HepG2 (cell line): ENCODE data around the gene RBMY1B. TPM values are rescaled to one million over a fixed set of nuclear protein-coding genes. Genes with fewer than 3 reads are reported as not detected.

Source experiments
- ATAC-seq: fragments of 200-7000 bp; cut with Tn5 transposase; 3 replicates; pipeline ENCODE4 v1.9.1; 2020; ENCODE audit warnings: mild to moderate bottlenecking, moderate library complexity
- BruUV-seq: library from RNA; stranded (reverse); fragments of 400-500 nt; replicated peaks from 2 replicates; lab custom pipeline; 2021; lab: Mats Ljungman, UMichigan
- CTCF ChIA-PET: fragments of 300-600 bp; formaldehyde crosslinking; extraction: SDS; loops from one replicate; lab custom pipeline; 2021; ENCODE audit warnings: low total read pairs, inconsistent platforms, low intra/inter-chr PET ratio; lab: Yijun Ruan, JAX
- POLR2A ChIA-PET: fragments of 350-600 bp; sonication (Branson Sonifier 250); formaldehyde crosslinking; loops from one replicate; lab custom pipeline; 2020; ENCODE audit warnings: antibody characterized with exemption, inconsistent platforms; lab: Yijun Ruan, JAX
- DNase-seq: peaks from one replicate; pipeline ENCODE4 v3.0.0-alpha.2; 2015; ENCODE audit warnings: low spot score
- FAIRE-seq: peaks from 3 replicates; lab custom pipeline; 2011; peaks lifted over from hg19 to GRCh38; lab: Jason Lieb, UNC
- H2AFZ ChIP-seq: one replicate; pipeline ENCODE4 v1.6.1; 2011; ENCODE audit warnings: low read length, inconsistent platforms
- H3K27ac ChIP-seq: fragments of 300-600 bp; 3 replicates; pipeline ENCODE4 v1.8.0; 2011; ENCODE audit warnings: mixed run types, mild to moderate bottlenecking, mixed read lengths, low read length, inconsistent platforms; ENCODE audit not compliant: insufficient read depth; ENCODE audit errors: extremely low read length
- H3K27me3 ChIP-seq, 2 experiments: fragments of 200-600 bp in 1 of 2; 2 replicates in 1 of 2; 3 replicates in 1 of 2; pipeline versions ENCODE4 v1.6.0 to v1.8.0; 2011; ENCODE audit warnings: low read length in 2 of 2, mild to moderate bottlenecking in 2 of 2, moderate library complexity in 2 of 2, inconsistent platforms in 1 of 2; ENCODE audit not compliant: insufficient read depth in 2 of 2, control insufficient read depth in 1 of 2
- H3K36me3 ChIP-seq, 2 experiments: fragments of 200-600 bp in 1 of 2; replicated peaks in 1 of 2; 2 replicates in 1 of 2; 3 replicates in 1 of 2; pipeline versions ENCODE4 v1.5.1 to v1.8.0; 2011; ENCODE audit warnings: low read length in 2 of 2, inconsistent platforms in 1 of 2; ENCODE audit not compliant: insufficient read depth in 2 of 2, control insufficient read depth in 1 of 2
- H3K4me1 ChIP-seq: 2 replicates; pipeline ENCODE4 v1.5.1; 2012; ENCODE audit warnings: low read length, inconsistent platforms; ENCODE audit not compliant: insufficient read depth
- H3K4me2 ChIP-seq: 2 replicates; pipeline ENCODE4 v1.6.0; 2011; ENCODE audit warnings: low read depth, low read length, inconsistent platforms
- H3K4me3 ChIP-seq, 3 experiments: fragments of 200-600 bp in 1 of 3; sonication (generic), shearing (Covaris generic) in 1 of 3; replicated peaks in 1 of 3; 2 replicates each; pipeline ENCODE4 v1.5.1; 2011 to 2016; ENCODE audit warnings: low read length in 3 of 3, inconsistent platforms in 2 of 3, low read depth in 2 of 3, mild to moderate bottlenecking in 2 of 3, control low read depth in 1 of 3, mixed read lengths in 1 of 3; ENCODE audit not compliant: insufficient read depth in 1 of 3
- H3K79me2 ChIP-seq: one replicate; pipeline ENCODE4 v1.6.1; 2011; ENCODE audit warnings: low read length, inconsistent platforms; ENCODE audit not compliant: insufficient read depth
- H3K9ac ChIP-seq: 2 replicates; pipeline ENCODE4 v1.6.0; 2011; ENCODE audit warnings: mild to moderate bottlenecking, low read depth, low read length, inconsistent platforms; ENCODE audit not compliant: insufficient read depth
- H3K9me3 ChIP-seq: 2 replicates; pipeline ENCODE4 v1.5.1; 2012; ENCODE audit warnings: mild to moderate bottlenecking, low read length
- H4K20me1 ChIP-seq: 2 replicates; pipeline ENCODE4 v1.6.0; 2011; ENCODE audit warnings: inconsistent platforms, mild to moderate bottlenecking, low read length, moderate library complexity; ENCODE audit not compliant: insufficient read depth
- DR1 ChIP-seq: sonication (generic); formaldehyde crosslinking; IDR thresholded peaks from 2 replicates; pipeline ENCODE4 v1.8.0; 2021; ENCODE audit warnings: mild to moderate bottlenecking, missing genetic modification reagents, inconsistent platforms
- HNF4G ChIP-seq, 2 experiments: sonication (generic) in 1 of 2; formaldehyde crosslinking in 1 of 2; IDR thresholded peaks; 2 replicates each; pipeline versions ENCODE4 v1.4.0 to v1.6.1; 2011 to 2020; ENCODE audit warnings: borderline replicate concordance in 2 of 2, low read depth in 2 of 2, mild to moderate bottlenecking in 2 of 2, low read length in 1 of 2, missing genetic modification reagents in 1 of 2, moderate library complexity in 1 of 2
- KLF12 ChIP-seq: sonication (generic); formaldehyde crosslinking; IDR thresholded peaks from 2 replicates; pipeline ENCODE4 v1.4.0; 2020; ENCODE audit warnings: missing genetic modification reagents, borderline replicate concordance
- MLLT10 ChIP-seq: sonication (generic); formaldehyde crosslinking; IDR thresholded peaks from 2 replicates; pipeline ENCODE4 v1.4.0; 2020; ENCODE audit warnings: missing genetic modification reagents
- MYNN ChIP-seq: sonication (generic); formaldehyde crosslinking; IDR thresholded peaks from 2 replicates; pipeline ENCODE4 v1.4.0; 2020; ENCODE audit warnings: mild to moderate bottlenecking, low read depth, missing genetic modification reagents
- REST ChIP-seq, 2 experiments: IDR thresholded peaks; 2 replicates each; pipeline ENCODE4 v1.6.1; 2011 to 2012; ENCODE audit warnings: low read length in 2 of 2, borderline replicate concordance in 1 of 2, low read depth in 1 of 2, mild to moderate bottlenecking in 1 of 2, moderate library complexity in 1 of 2
- SMAD9 ChIP-seq: sonication (generic); formaldehyde crosslinking; IDR thresholded peaks from 2 replicates; pipeline ENCODE4 v1.5.1; 2020; ENCODE audit warnings: mild to moderate bottlenecking, missing genetic modification reagents
- ZBTB39 ChIP-seq: sonication (generic); formaldehyde crosslinking; IDR thresholded peaks from 2 replicates; pipeline ENCODE4 v1.5.0; 2020; ENCODE audit warnings: missing genetic modification reagents
- ZNF121 ChIP-seq: sonication (generic); formaldehyde crosslinking; IDR thresholded peaks from 2 replicates; pipeline ENCODE4 v1.5.0; 2020; ENCODE audit warnings: mild to moderate bottlenecking, missing genetic modification reagents
- ZNF607 ChIP-seq: sonication (generic); formaldehyde crosslinking; IDR thresholded peaks from 2 replicates; pipeline ENCODE4 v1.5.1; 2020; ENCODE audit warnings: missing genetic modification reagents, mild to moderate bottlenecking, borderline replicate concordance
- ZNF782 ChIP-seq: sonication (generic); formaldehyde crosslinking; IDR thresholded peaks from 2 replicates; pipeline ENCODE4 v1.4.0; 2020; ENCODE audit warnings: missing genetic modification reagents, mild to moderate bottlenecking, borderline replicate concordance
- ZZZ3 ChIP-seq: sonication (generic); formaldehyde crosslinking; IDR thresholded peaks from 2 replicates; pipeline ENCODE4 v1.4.0; 2020; ENCODE audit warnings: missing genetic modification reagents, mild to moderate bottlenecking, borderline replicate concordance
- WGBS: methylation state at CpG from one replicate; pipeline ENCODE4 v1.1.6; 2017; ENCODE audit warnings: low lambda C conversion rate; 5-methylcytosine and 5-hydroxymethylcytosine counted together
- in situ Hi-C: cut with HindIII; loops from 2 replicates; pipeline ENCODE4 v1.10.0; 2017; ENCODE audit warnings: low pct_unique_long_range_greater_than_20kb; ENCODE audit not compliant: extremely low pct_ligation_motif_present
- intact Hi-C: fragments of 100-400 bp; cut with micrococcal nuclease; formaldehyde crosslinking; loops from one replicate; pipeline ENCODE4 v1.10.0; 2022; ENCODE audit not compliant: unreplicated experiment
- polyA plus RNA-seq, 8 experiments: library from polyadenylated mRNA; depleted of rRNA in 3 of 8; stranded (reverse) in 7 of 8; unstranded in 1 of 8; fragments of >200 nt; fragmentation: Illumina TruSeq in 4 of 8; extraction: Trizol in 4 of 8; gene quantifications; 2 replicates each; pipeline versions ENCODE4 v1.2.1 to v1.2.3, GENCODE V29; 2011 to 2016; ENCODE audit warnings: low read depth in 4 of 8, missing spikeins in 1 of 8, mixed read lengths in 1 of 8; ENCODE audit not compliant: insufficient read depth in 1 of 8
- total RNA-seq, 5 experiments: library from RNA; depleted of rRNA; stranded (reverse); fragments of >200 nt; fragmentation: Illumina TruSeq; extraction: Trizol; gene quantifications; 2 replicates each; pipeline ENCODE4 v1.2.3, GENCODE V29; 2016; ENCODE audit warnings: low read depth in 1 of 5
- TF ChIP-seq, protein P1 (sequence below): IDR thresholded peaks from 2 replicates; pipeline ENCODE4 v1.6.1; 2016; ENCODE audit warnings: missing compliant biosample characterization, missing genetic modification reagents, borderline replicate concordance

Gene RBMY1B
- total and polyA plus RNA-seq, 2 of the 13 experiments (the other 11 are each of a cell fraction or from before 2014, with no cell fraction given): not detected

DNA sequence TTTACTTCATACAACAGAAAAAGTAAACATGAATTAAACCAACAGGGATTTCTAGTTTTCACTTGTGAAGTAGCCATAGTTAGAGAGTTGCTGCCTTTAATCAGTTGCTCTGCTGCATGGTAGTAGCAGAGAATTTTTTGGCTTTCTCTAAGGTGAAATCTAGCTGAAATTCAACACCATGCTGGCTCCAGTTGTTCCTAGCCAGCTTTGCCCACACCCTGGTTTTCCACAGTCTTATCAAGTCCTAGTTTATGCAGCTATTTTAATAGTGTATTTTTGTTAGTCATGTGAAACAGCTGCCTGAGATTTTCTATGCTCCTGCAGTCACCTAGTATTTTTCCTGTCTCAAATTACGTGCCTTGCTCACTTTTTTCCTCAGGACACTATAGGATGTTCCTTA lies 28.2 kb upstream of the RBMY1B start:
- DNase-seq (no peak), ATAC-seq (no peak), FAIRE-seq (no peak)
- H3K4me2 ChIP-seq: no peak overlapping the region
- intact Hi-C loops (no loop called here), in situ Hi-C loops (no loop called here)
- WGBS: 0% methylated on average over 1 of the region's 1 CpG
- H2AFZ ChIP-seq: no peak overlapping the region
- H3K79me2 ChIP-seq: no peaks in the 10 kb centered on the region
- no peak overlapping the region for H3K27ac ChIP-seq
- peaks cover 7% of the 10 kb centered on the region; the same call in 1 of the 2 replicates for H3K9me3 ChIP-seq
- H4K20me1 ChIP-seq: no peaks in the 10 kb centered on the region
- CTCF ChIA-PET: no interaction called here
- H3K36me3 ChIP-seq: no peaks in the 10 kb centered on the region
- no peaks in the 10 kb centered on the region for H3K27me3 ChIP-seq
- no peak overlapping the region for H3K4me3 ChIP-seq
- no peak overlapping the region for H3K9ac ChIP-seq
- POLR2A ChIA-PET: no interaction called here
- H3K4me1 ChIP-seq: no peaks in the 10 kb centered on the region
- no TSS peak for BruUV-seq
- TF ChIP-seq ZZZ3: no peak
- TF ChIP-seq ZNF607 (CRISPR knock-in tag): no peak
- no peak for TF ChIP-seq ZBTB39
- TF ChIP-seq ZNF121 (CRISPR knock-in tag): no peak
- no peak for TF ChIP-seq REST (IDR thresholded peaks at IDR 0.05; ENCODE audit: borderline replicate concordance in 1 of 2, low read depth in 1 of 2, low read length in 2 of 2)
- TF ChIP-seq, protein P1, sequence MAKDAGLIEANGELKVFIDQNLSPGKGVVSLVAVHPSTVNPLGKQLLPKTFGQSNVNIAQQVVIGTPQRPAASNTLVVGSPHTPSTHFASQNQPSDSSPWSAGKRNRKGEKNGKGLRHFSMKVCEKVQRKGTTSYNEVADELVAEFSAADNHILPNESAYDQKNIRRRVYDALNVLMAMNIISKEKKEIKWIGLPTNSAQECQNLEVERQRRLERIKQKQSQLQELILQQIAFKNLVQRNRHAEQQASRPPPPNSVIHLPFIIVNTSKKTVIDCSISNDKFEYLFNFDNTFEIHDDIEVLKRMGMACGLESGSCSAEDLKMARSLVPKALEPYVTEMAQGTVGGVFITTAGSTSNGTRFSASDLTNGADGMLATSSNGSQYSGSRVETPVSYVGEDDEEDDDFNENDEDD (CRISPR knock-in tag): no peak
- no peak for TF ChIP-seq HNF4G (IDR thresholded peaks at IDR 0.05; ENCODE audit: borderline replicate concordance, low read depth, low read length)
- TF ChIP-seq HNF4G (CRISPR knock-in tag; IDR thresholded peaks at IDR 0.05; ENCODE audit: borderline replicate concordance, low read depth): no peak
- no peak for TF ChIP-seq SMAD9 (CRISPR knock-in tag)
- TF ChIP-seq MYNN (CRISPR knock-in tag): no peak
- TF ChIP-seq DR1 (CRISPR knock-in tag): no peak
- TF ChIP-seq MLLT10 (CRISPR knock-in tag): no peak
- TF ChIP-seq ZNF782 (CRISPR knock-in tag): no peak
- no peak for TF ChIP-seq KLF12
